Trophoblast cell (in vitro differentiated cells and primary cell): ENCODE results near the gene POMT1.

ENCODE experiments used
- DNase-seq, 2 donors: peaks; one replicate each; pipeline ENCODE4 v3.0.0-alpha.2; 2016
- H2AFZ ChIP-seq: 2 replicates; pipeline ENCODE4 v1.6.1; 2013; ENCODE audit warnings: low read length, moderate library complexity, mild to moderate bottlenecking; ENCODE audit not compliant: insufficient read depth, poor library complexity
- H2AK5ac ChIP-seq: 2 replicates; pipeline ENCODE4 v1.6.1; 2013; ENCODE audit warnings: mild to moderate bottlenecking, low read length
- H2BK120ac ChIP-seq: 2 replicates; pipeline ENCODE4 v1.6.1; 2013; ENCODE audit warnings: low read length, mild to moderate bottlenecking, moderate library complexity; ENCODE audit not compliant: insufficient read depth, poor library complexity
- H2BK12ac ChIP-seq: 2 replicates; pipeline ENCODE4 v1.6.1; 2013; ENCODE audit warnings: mild to moderate bottlenecking, low read length, moderate library complexity
- H2BK5ac ChIP-seq: 2 replicates; pipeline ENCODE4 v1.6.1; 2013; ENCODE audit warnings: low read length, low read depth, moderate library complexity, mild to moderate bottlenecking; ENCODE audit not compliant: poor library complexity
- H3K14ac ChIP-seq: 2 replicates; pipeline ENCODE4 v1.6.1; 2013; ENCODE audit warnings: mild to moderate bottlenecking, low read length
- H3K18ac ChIP-seq: 2 replicates; pipeline ENCODE4 v1.6.1; 2013; ENCODE audit warnings: mild to moderate bottlenecking, low read length
- H3K23ac ChIP-seq: 2 replicates; pipeline ENCODE4 v1.6.1; 2013; ENCODE audit warnings: low read length
- H3K27ac ChIP-seq: 2 replicates; pipeline ENCODE4 v1.5.1; 2013; ENCODE audit warnings: low read depth, mild to moderate bottlenecking, inconsistent platforms, low read length, moderate library complexity
- H3K27me3 ChIP-seq: 2 replicates; pipeline ENCODE4 v1.6.1; 2013; ENCODE audit warnings: inconsistent platforms, mild to moderate bottlenecking, low read length, moderate library complexity; ENCODE audit not compliant: insufficient read depth
- H3K36me3 ChIP-seq, 2 experiments: 1 replicate in 1 of 2; 2 replicates in 1 of 2; pipeline ENCODE4 v1.6.1; 2013; ENCODE audit warnings: low read length in 2 of 2, mild to moderate bottlenecking in 2 of 2, moderate library complexity in 1 of 2; ENCODE audit not compliant: insufficient read depth in 2 of 2, control insufficient read depth in 1 of 2
- H3K4ac ChIP-seq: 2 replicates; pipeline ENCODE4 v1.6.1; 2013; ENCODE audit warnings: low read depth, mild to moderate bottlenecking, low read length, moderate library complexity
- H3K4me1 ChIP-seq, 2 experiments: 1 replicate in 1 of 2; 2 replicates in 1 of 2; pipeline ENCODE4 v1.6.1; 2013; ENCODE audit warnings: low read length in 2 of 2, mild to moderate bottlenecking in 2 of 2, moderate library complexity in 1 of 2; ENCODE audit not compliant: insufficient read depth in 2 of 2, control insufficient read depth in 1 of 2
- H3K4me2 ChIP-seq: 2 replicates; pipeline ENCODE4 v1.6.1; 2013; ENCODE audit warnings: inconsistent platforms, mild to moderate bottlenecking, low read length, moderate library complexity
- H3K4me3 ChIP-seq: 2 replicates; pipeline ENCODE4 v1.5.1; 2013; ENCODE audit warnings: mild to moderate bottlenecking, low read depth, low read length, inconsistent platforms
- H3K79me1 ChIP-seq: one replicate; pipeline ENCODE4 v1.6.1; 2013; ENCODE audit warnings: low read length
- H3K79me2 ChIP-seq: 2 replicates; pipeline ENCODE4 v1.6.1; 2013; ENCODE audit warnings: low read length, mild to moderate bottlenecking; ENCODE audit not compliant: control insufficient read depth, insufficient read depth, poor library complexity
- H3K9ac ChIP-seq: 2 replicates; pipeline ENCODE4 v1.6.1; 2013; ENCODE audit warnings: mild to moderate bottlenecking, low read length
- H3K9me3 ChIP-seq: 2 replicates; pipeline ENCODE4 v1.6.1; 2013; ENCODE audit warnings: low read depth, mild to moderate bottlenecking, control low read depth, inconsistent platforms, low read length; ENCODE audit not compliant: insufficient read depth
- H4K12ac ChIP-seq: 2 replicates; pipeline ENCODE4 v1.6.1; 2013; ENCODE audit warnings: low read depth, mild to moderate bottlenecking, low read length, moderate library complexity
- H4K8ac ChIP-seq: 2 replicates; pipeline ENCODE4 v1.6.1; 2013; ENCODE audit warnings: low read depth, mild to moderate bottlenecking, low read length, moderate library complexity
- H4K91ac ChIP-seq: one replicate; pipeline ENCODE4 v1.6.1; 2013; ENCODE audit warnings: low read depth, mild to moderate bottlenecking, low read length, moderate library complexity
- WGBS: extraction: QIAGEN DNeasy Blood & Tissue Kit; methylation state at CpG from one replicate; pipeline ENCODE4 v1.1.7; 2013; ENCODE audit warnings: missing lambda C conversion rate; ENCODE audit not compliant: insufficient read length, insufficient coverage; ENCODE audit errors: extremely low coverage; 5-methylcytosine and 5-hydroxymethylcytosine counted together

POMT1 gene

DNA sequence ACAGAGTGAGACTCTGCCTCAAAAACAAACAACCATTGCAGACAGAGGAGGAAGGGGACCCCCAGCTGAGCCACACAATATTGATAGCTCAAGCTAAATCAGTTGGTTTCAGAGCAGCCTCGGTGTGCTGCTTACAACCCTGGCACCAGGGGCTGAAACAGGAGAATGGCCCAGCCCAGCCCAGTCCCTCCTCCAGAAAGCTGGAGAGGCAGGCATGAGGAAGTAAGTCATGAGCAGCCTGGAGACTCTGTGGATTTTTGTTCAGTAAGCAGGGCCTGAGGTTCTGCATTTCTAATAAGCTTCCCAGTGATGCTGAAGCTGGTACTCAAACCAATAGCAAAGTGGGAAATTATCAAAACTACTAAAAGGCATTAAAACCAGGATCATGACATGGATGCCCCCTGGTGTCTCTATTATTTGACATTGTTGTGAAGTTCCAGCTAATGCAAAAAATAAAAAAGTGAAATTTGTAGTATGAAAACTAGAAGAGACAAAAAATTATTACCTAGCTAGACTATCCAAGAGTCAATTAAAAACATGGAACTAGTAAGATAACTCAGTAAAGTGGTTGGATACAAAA is 56.8 kb downstream of the POMT1 start:
- H3K79me1 ChIP-seq = peaks cover 4% of the 10 kb centered on the region
- H3K4me1 ChIP-seq = peaks cover 3% of the 10 kb centered on the region in 2 experiments
- H3K27me3 ChIP-seq = peaks cover 7% of the 10 kb centered on the region
- H3K36me3 ChIP-seq = no peaks in the 10 kb centered on the region
- no peak overlapping the region for H2BK120ac ChIP-seq
- H3K9me3 ChIP-seq = peaks cover 3% of the 10 kb centered on the region
- no peak overlapping the region for H2BK12ac ChIP-seq
- no peak overlapping the region for H2BK5ac ChIP-seq
- H2AK5ac ChIP-seq = no peak overlapping the region
- no peak overlapping the region for H3K9ac ChIP-seq
- no peak overlapping the region for H3K4me2 ChIP-seq
- H3K23ac ChIP-seq = no peak overlapping the region
- peak overlapping the region; percentile 4 for H4K91ac ChIP-seq
- DNase-seq = no peak
- H4K12ac ChIP-seq = no peak overlapping the region
- no peak overlapping the region for H3K18ac ChIP-seq
- no peak overlapping the region for H3K14ac ChIP-seq
- H2AFZ ChIP-seq = no peak overlapping the region
- no peak overlapping the region for H3K4ac ChIP-seq
- no CpG with 5 or more reads among the region's 1 CpG for WGBS
- H3K4me3 ChIP-seq = no peak overlapping the region
- H3K27ac ChIP-seq = no peak overlapping the region
- H3K79me2 ChIP-seq = no peaks in the 10 kb centered on the region
- no peak overlapping the region for H4K8ac ChIP-seq

DNA sequence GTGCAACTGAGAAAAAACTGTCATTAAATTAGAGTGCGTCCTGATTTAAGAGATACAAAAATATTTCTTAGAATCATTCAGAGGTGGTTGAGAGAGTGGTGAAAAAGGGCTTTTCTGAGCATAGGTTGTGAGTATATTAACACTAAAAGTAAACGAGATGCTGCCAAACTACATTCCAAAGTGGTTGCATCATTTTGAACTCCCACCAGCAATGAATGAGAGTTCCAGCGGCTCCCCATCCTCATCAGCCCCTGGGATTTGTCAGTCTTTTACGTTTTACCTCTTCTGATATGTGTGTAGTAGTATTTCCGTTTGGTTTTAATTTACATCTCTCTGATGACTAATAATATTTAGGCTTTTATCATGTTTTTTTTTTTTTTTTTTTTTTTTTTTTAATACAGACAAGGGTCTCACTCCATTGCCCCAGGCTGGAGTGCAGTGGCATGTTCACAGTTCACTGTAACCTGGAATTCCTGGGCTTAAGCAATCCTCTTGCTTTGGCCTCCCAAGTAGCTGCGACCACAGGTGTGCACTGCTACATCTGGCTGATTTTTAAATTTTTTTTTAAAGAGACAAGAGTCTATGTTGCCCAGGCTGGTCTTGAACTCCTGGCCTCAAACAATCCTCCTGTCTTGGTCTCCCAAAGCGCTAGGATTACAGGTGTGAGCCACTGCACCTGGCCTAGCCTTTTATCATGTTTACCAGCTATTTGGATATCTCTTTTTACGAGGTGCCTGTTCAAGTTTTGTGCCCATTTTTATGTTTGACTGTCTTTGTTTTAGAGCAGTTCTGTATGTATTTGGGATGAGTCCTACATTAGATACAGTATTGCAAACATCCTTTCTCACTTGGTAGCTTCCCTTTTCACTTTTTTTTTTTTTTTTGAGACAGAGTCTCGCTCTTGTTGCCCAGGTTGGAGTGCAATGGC is 59.6 kb downstream of the POMT1 start:
- no peak overlapping the region for H3K9ac ChIP-seq
- H2BK5ac ChIP-seq = peak overlapping the region; percentile 78
- no peaks in the 10 kb centered on the region for H3K9me3 ChIP-seq
- no peak overlapping the region for H2BK120ac ChIP-seq
- H3K4me3 ChIP-seq = no peak overlapping the region
- DNase-seq = peak; percentile 64 to 91
- H3K27ac ChIP-seq = peak overlapping the region; percentile 72
- no peak overlapping the region for H3K4ac ChIP-seq
- no peak overlapping the region for H3K18ac ChIP-seq
- no peaks in the 10 kb centered on the region for H3K27me3 ChIP-seq
- H4K8ac ChIP-seq = peak overlapping the region; percentile 51
- peak overlapping the region; percentile 44 for H3K4me2 ChIP-seq
- no peak overlapping the region for H4K91ac ChIP-seq
- peaks cover 3% of the 10 kb centered on the region in 2 experiments for H3K4me1 ChIP-seq
- no peak overlapping the region for H3K23ac ChIP-seq
- H3K79me1 ChIP-seq = peaks cover 4% of the 10 kb centered on the region
- no peak overlapping the region for H4K12ac ChIP-seq
- no peak overlapping the region for H3K14ac ChIP-seq
- no peak overlapping the region for H2AK5ac ChIP-seq
- H3K36me3 ChIP-seq = peaks cover 0 to 2% of the 10 kb centered on the region in 2 experiments
- H3K79me2 ChIP-seq = no peaks in the 10 kb centered on the region
- H2BK12ac ChIP-seq = no peak overlapping the region
- no peak overlapping the region for H2AFZ ChIP-seq
- no CpG with 5 or more reads among the region's 9 CpGs for WGBS

DNA sequence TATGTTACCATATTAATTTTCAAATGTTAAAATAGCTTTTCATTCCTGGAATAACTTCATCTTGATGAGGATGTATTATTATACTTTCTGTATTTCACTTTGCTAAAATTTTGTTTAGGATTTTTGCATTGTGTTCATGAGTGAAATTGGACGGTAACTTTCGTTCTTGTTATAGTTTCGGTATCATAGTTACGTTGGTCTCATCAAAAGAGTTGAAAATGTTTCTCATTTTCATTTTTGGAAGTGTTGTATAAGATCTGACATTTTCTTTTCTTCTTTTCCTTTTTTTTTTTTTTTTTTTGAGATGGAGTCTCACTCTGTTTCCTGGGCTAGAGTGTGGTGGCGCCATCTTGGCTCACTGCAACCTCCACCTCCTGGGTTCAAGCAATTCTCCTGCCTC is 62.7 kb downstream of the POMT1 start:
- Histone ChIP-seq H3K27me3 (no peaks in the 10 kb centered on the region), H2AFZ (no peak overlapping the region), H3K79me2 (no peaks in the 10 kb centered on the region), H3K23ac (no peak overlapping the region), H3K4ac (no peak overlapping the region), H3K14ac (no peak overlapping the region), H4K8ac (no peak overlapping the region), H3K18ac (no peak overlapping the region), H2AK5ac (no peak overlapping the region), H4K12ac (no peak overlapping the region), H3K4me1 (peaks cover 0 to 3% of the 10 kb centered on the region in 2 experiments), H3K79me1 (peaks cover 4% of the 10 kb centered on the region), H3K4me3 (no peak overlapping the region), H4K91ac (no peak overlapping the region), H3K27ac (no peak overlapping the region), H3K36me3 (peaks cover 6 to 13% of the 10 kb centered on the region in 2 experiments), H2BK5ac (no peak overlapping the region), H3K9ac (no peak overlapping the region), H3K9me3 (no peaks in the 10 kb centered on the region), H2BK12ac (no peak overlapping the region), H2BK120ac (no peak overlapping the region), H3K4me2 (no peak overlapping the region)
- WGBS = no CpG with 5 or more reads among the region's 5 CpGs
- DNase-seq = no peak

DNA sequence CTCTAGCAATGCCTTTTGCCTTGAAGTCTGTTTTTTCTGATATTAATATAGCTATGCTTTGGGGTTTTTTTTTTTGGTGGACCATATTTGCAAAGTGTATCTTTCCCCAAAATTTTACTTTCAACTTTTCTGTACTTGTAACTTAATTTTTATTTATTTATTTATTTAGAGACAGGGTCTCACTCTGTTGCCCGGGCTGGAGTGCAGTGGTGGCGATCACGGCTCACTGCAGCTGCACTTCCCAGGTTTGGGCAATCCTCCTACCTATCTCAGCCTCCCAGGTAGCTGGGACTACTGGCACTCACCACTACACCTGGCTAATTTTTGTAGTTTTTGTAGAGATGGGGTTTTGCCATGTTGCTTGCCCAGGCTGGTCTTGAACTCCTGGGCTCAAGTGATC is 63.4 kb downstream of the POMT1 start:
- no peak overlapping the region for H2BK120ac ChIP-seq
- no peak overlapping the region for H2AK5ac ChIP-seq
- no peak overlapping the region for H3K4me3 ChIP-seq
- no peak overlapping the region for H2AFZ ChIP-seq
- peaks cover 9 to 16% of the 10 kb centered on the region in 2 experiments for H3K36me3 ChIP-seq
- H3K4me2 ChIP-seq = no peak overlapping the region
- no peak overlapping the region for H3K27ac ChIP-seq
- H3K79me1 ChIP-seq = peaks cover 4% of the 10 kb centered on the region
- no peak overlapping the region for H2BK12ac ChIP-seq
- H3K14ac ChIP-seq = no peak overlapping the region
- no peak overlapping the region for H4K91ac ChIP-seq
- no peak overlapping the region for H4K12ac ChIP-seq
- no peaks in the 10 kb centered on the region for H3K9me3 ChIP-seq
- H3K27me3 ChIP-seq = no peaks in the 10 kb centered on the region
- H4K8ac ChIP-seq = no peak overlapping the region
- no peak overlapping the region for H3K9ac ChIP-seq
- H3K23ac ChIP-seq = no peak overlapping the region
- peaks cover 0 to 3% of the 10 kb centered on the region in 2 experiments for H3K4me1 ChIP-seq
- H3K18ac ChIP-seq = no peak overlapping the region
- H3K4ac ChIP-seq = no peak overlapping the region
- no peaks in the 10 kb centered on the region for H3K79me2 ChIP-seq
- no peak for DNase-seq
- no peak overlapping the region for H2BK5ac ChIP-seq
- no CpG with 5 or more reads among the region's 3 CpGs for WGBS
